Stomach (tissue), 9 donors: ENCODE data around the gene CCM2L. TPM values are rescaled to one million over a fixed set of nuclear protein-coding genes. Genes with fewer than 3 reads are reported as not detected.

Source experiments
- DNase-seq, 2 donors: peaks; one replicate each; pipeline versions ENCODE4 v3.0.0 to v3.0.0-alpha.2; 2013 to 2019
- H3K27ac ChIP-seq, 5 donors: fragments of 200-600 bp in 4 of 5; sonication (generic) in 4 of 5; one replicate each; pipeline ENCODE4 v1.5.1; 2013 to 2019; ENCODE audit warnings: mild to moderate bottlenecking in 1 of 5, moderate library complexity in 1 of 5
- H3K27me3 ChIP-seq, 3 donors: fragments of 200-600 bp; sonication (generic); one replicate each; pipeline ENCODE4 v1.5.1; 2017 to 2019; ENCODE audit warnings: mixed run types in 1 of 3
- H3K36me3 ChIP-seq, 4 donors: fragments of 200-600 bp; sonication (generic); 1 replicate in 3 of 4; 2 replicates in 1 of 4; pipeline ENCODE4 v1.5.1; 2016 to 2019
- H3K4me1 ChIP-seq, 4 donors: fragments of 200-600 bp; sonication (generic); one replicate each; pipeline ENCODE4 v1.5.1; 2016 to 2019
- H3K4me3 ChIP-seq, 4 donors: fragments of 200-600 bp; sonication (generic) in 3 of 4; one replicate each; pipeline ENCODE4 v1.5.1; 2016 to 2019; ENCODE audit warnings: mild to moderate bottlenecking in 1 of 4
- H3K9me3 ChIP-seq, 4 donors: fragments of 200-600 bp; sonication (generic); one replicate each; pipeline ENCODE4 v1.5.1; 2016 to 2019
- CTCF ChIP-seq, 7 experiments: fragments of 450-650 bp in 4 of 7; fragments of 200-600 bp in 3 of 7; sonication (generic) in 3 of 7; IDR thresholded peaks; one replicate each; pipeline ENCODE4 v1.5.1; 2016 to 2019; ENCODE audit warnings: antibody characterized with exemption in 7 of 7, control low read depth in 2 of 7, mild to moderate bottlenecking in 1 of 7
- EP300 ChIP-seq: sonication (generic); formaldehyde crosslinking; IDR thresholded peaks from one replicate; pipeline ENCODE4 v1.6.1; 2017; ENCODE audit warnings: antibody characterized with exemption
- POLR2A ChIP-seq, 4 donors: fragments of 450-650 bp; IDR thresholded peaks; one replicate each; pipeline ENCODE4 v1.6.1; 2016; ENCODE audit warnings: antibody characterized with exemption in 4 of 4, control low read depth in 2 of 4, mild to moderate bottlenecking in 1 of 4, moderate library complexity in 1 of 4
- POLR2AphosphoS5 ChIP-seq, 3 donors: sonication (generic); formaldehyde crosslinking; IDR thresholded peaks; one replicate each; pipeline ENCODE4 v1.6.1; 2016; ENCODE audit warnings: antibody characterized with exemption in 3 of 3
- WGBS, 5 donors: extraction: QIAGEN DNeasy Blood & Tissue Kit in 3 of 5; methylation state at CpG; one replicate each; pipeline versions ENCODE4 v1.1.5 to v1.1.7; 2013 to 2018; 5-methylcytosine and 5-hydroxymethylcytosine counted together
- intact Hi-C: fragments of 100-400 bp; cut with DNase I; formaldehyde crosslinking; loops from one replicate; pipeline ENCODE4 v1.15.1; 2023; ENCODE audit warnings: low total_unique reads
- polyA plus RNA-seq, 3 donors: library from polyadenylated mRNA; stranded (reverse); fragments of 200-250 nt; gene quantifications; one replicate each; pipeline ENCODE4 v1.2.3, GENCODE V29; 2013
- total RNA-seq, 5 donors: library from RNA; depleted of rRNA; stranded (reverse); fragments of >200 nt; gene quantifications; one replicate each; pipeline versions ENCODE4 v1.1.0 to v1.2.3, GENCODE V29; 2014 to 2016
- donor health status: healthy with polysubstance abuse.
- donor health status: Bipolar disorder and iron deficiency.
- donor health status: healthy.

The CCM2L gene
- total and polyA plus RNA-seq, 8 donors = 0.45 to 4.4 (median 2.1) TPM; not detected in 2

- Histone ChIP-seq H3K27me3 (peaks cover 0 to 30% (median 5%) of the 10 kb centered on the region in 3 donors), H3K36me3 (no peaks in the 10 kb centered on the region), H3K4me3 (no peak overlapping the region), H3K4me1 (no peaks in the 10 kb centered on the region), H3K27ac (peak overlapping the region in 1 of 5 donors; percentile 1), H3K9me3 (no peaks in the 10 kb centered on the region)
- intact Hi-C loops = no loop called here
- TF ChIP-seq CTCF (IDR thresholded peaks at IDR 0.05) (no peak), POLR2AphosphoS5 (IDR thresholded peaks at IDR 0.05) (no peak), POLR2A (IDR thresholded peaks at IDR 0.05) (no peak), EP300 (no peak)
- WGBS, 5 donors = 82 to 91% (median 87%) methylated on average over 5 of the region's 5 CpGs
- no peak for DNase-seq
Observed at GRCh38 chr20:32006053-32006452, 4.2 kb upstream of the CCM2L start.

GRCh38 chr20:32006841-32007786 is 3.1 kb upstream of the CCM2L start:
- Histone ChIP-seq H3K36me3 (no peaks in the 10 kb centered on the region), H3K4me3 (no peak overlapping the region), H3K4me1 (no peaks in the 10 kb centered on the region), H3K9me3 (no peaks in the 10 kb centered on the region), H3K27ac (peak overlapping the region in 1 of 5 donors; percentile 39), H3K27me3 (peaks cover 0 to 40% (median 13%) of the 10 kb centered on the region in 3 donors)
- peak in 1 of 2 donors; percentile 15 for DNase-seq
- TF ChIP-seq POLR2A (IDR thresholded peaks at IDR 0.05) (no peak), CTCF (IDR thresholded peaks at IDR 0.05) (no peak), EP300 (no peak), POLR2AphosphoS5 (IDR thresholded peaks at IDR 0.05) (no peak)
- intact Hi-C loops = no loop called here
- 45 to 65% (median 52%) methylated on average over 8 of the region's 8 CpGs for WGBS, 5 donors

- Histone ChIP-seq H3K36me3 (no peaks in the 10 kb centered on the region), H3K9me3 (no peaks in the 10 kb centered on the region), H3K4me3 (no peak overlapping the region), H3K27me3 (peaks cover 0 to 41% (median 15%) of the 10 kb centered on the region in 3 donors), H3K4me1 (no peaks in the 10 kb centered on the region), H3K27ac (peak overlapping the region in 3 of 5 donors; percentile 7 to 46 (median 12))
- DNase-seq = peak in 1 of 2 donors; percentile 69
- 20 to 36% (median 27%) methylated on average over 10 of the region's 10 CpGs for WGBS, 5 donors
- TF ChIP-seq POLR2A (IDR thresholded peaks at IDR 0.05) (no peak), POLR2AphosphoS5 (IDR thresholded peaks at IDR 0.05) (peak in 2 of 3 donors; percentile 12 to 22)
- intact Hi-C loops = no loop called here
Observed at GRCh38 chr20:32007787-32008616, 2.2 kb upstream of the CCM2L start.

- no peak for DNase-seq
- Histone ChIP-seq H3K36me3 (no peaks in the 10 kb centered on the region), H3K4me3 (no peak overlapping the region), H3K4me1 (no peaks in the 10 kb centered on the region), H3K9me3 (no peaks in the 10 kb centered on the region), H3K27me3 (peaks cover 0 to 46% (median 15%) of the 10 kb centered on the region in 3 donors), H3K27ac (peak overlapping the region in 3 of 5 donors; percentile 13 to 23 (median 15))
- TF ChIP-seq POLR2A (IDR thresholded peaks at IDR 0.05) (no peak), CTCF (IDR thresholded peaks at IDR 0.05) (no peak), EP300 (no peak), POLR2AphosphoS5 (IDR thresholded peaks at IDR 0.05) (no peak)
- WGBS, 5 donors = 70 to 90% (median 86%) methylated on average over 7 of the region's 7 CpGs
- intact Hi-C loops = no loop called here
Observed at GRCh38 chr20:32009564-32009963, 674 bp upstream of the CCM2L start.
